ENCODE results near the gene OCRL. TPM values are rescaled to one million over a fixed set of nuclear protein-coding genes. Genes with fewer than 3 reads are reported as not detected.

The OCRL gene
- total RNA-seq, 1 experiment from 2014 or later: 53.7 TPM

- no peak for TF ChIP-seq SIN3A (IDR thresholded peaks at IDR 0.05; ENCODE audit: borderline replicate concordance, insufficient read depth, low read depth, low read length)
- no peak for TF ChIP-seq POLR2AphosphoS5 (IDR thresholded peaks at IDR 0.05; ENCODE audit: low read depth, low read length)
- TF ChIP-seq TCF7L2 (IDR thresholded peaks at IDR 0.05; ENCODE audit: low read depth, low read length): no peak
- TF ChIP-seq CTCF (IDR thresholded peaks at IDR 0.05): no peak
- TF ChIP-seq REST (IDR thresholded peaks at IDR 0.05; ENCODE audit: insufficient read depth in 1 of 2, low read depth in 2 of 2, low read length in 1 of 2): no peak
- in situ Hi-C loops (cut with HindIII; ENCODE audit: low pct_unique_long_range_greater_than_20kb, low sequenced_read_pairs): no loop called here
- ATAC-seq: no peak
- POLR2A ChIA-PET: no interaction called here
- intact Hi-C loops (cut with micrococcal nuclease; ENCODE audit: unreplicated experiment): no loop called here
- peaks cover 2% of the 10 kb centered on the region; the same call in 1 of the 2 replicates for H3K36me3 ChIP-seq (ENCODE audit: control insufficient read depth, insufficient read depth, low read length)
- H3K27ac ChIP-seq (ENCODE audit: low read length): no peak overlapping the region
- H3K4me3 ChIP-seq (ENCODE audit: low read depth in 2 of 2, low read length in 2 of 2): no peak overlapping the region
- BruUV-seq (replicated peaks): no TSS peak
- H3K9me3 ChIP-seq (ENCODE audit: control insufficient read depth, insufficient read depth, low read depth, low read length): no peaks in the 10 kb centered on the region
- CTCF ChIA-PET: no interaction called here
- no peaks in the 10 kb centered on the region for H3K4me1 ChIP-seq (ENCODE audit: control insufficient read depth, insufficient read depth, low read length)
- no peaks in the 10 kb centered on the region for H3K27me3 ChIP-seq (ENCODE audit: control insufficient read depth, insufficient read depth, low read length)
- DNase-seq (ENCODE audit: low read depth, low spot score): no peak
Measured at GRCh38 chrX:129596077-129596476, 56.0 kb downstream of the OCRL start.

- ChIA-PET CTCF (no interaction called here), POLR2A (no interaction called here)
- no peak for DNase-seq (ENCODE audit: low read depth, low spot score)
- no peaks in the 10 kb centered on the region for H3K36me3 ChIP-seq (ENCODE audit: control insufficient read depth, insufficient read depth, low read length)
- intact Hi-C loops (cut with micrococcal nuclease; ENCODE audit: unreplicated experiment): no loop called here
- no peak overlapping the region for H3K27ac ChIP-seq (ENCODE audit: low read length)
- no peaks in the 10 kb centered on the region for H3K9me3 ChIP-seq (ENCODE audit: control insufficient read depth, insufficient read depth, low read depth, low read length)
- no peaks in the 10 kb centered on the region for H3K4me1 ChIP-seq (ENCODE audit: control insufficient read depth, insufficient read depth, low read length)
- no peaks in the 10 kb centered on the region for H3K27me3 ChIP-seq (ENCODE audit: control insufficient read depth, insufficient read depth, low read length)
- TF ChIP-seq SIN3A (IDR thresholded peaks at IDR 0.05; ENCODE audit: borderline replicate concordance, insufficient read depth, low read depth, low read length) (no peak), REST (IDR thresholded peaks at IDR 0.05; ENCODE audit: insufficient read depth in 1 of 2, low read depth in 2 of 2, low read length in 1 of 2) (no peak), POLR2AphosphoS5 (IDR thresholded peaks at IDR 0.05; ENCODE audit: low read depth, low read length) (no peak), TCF7L2 (IDR thresholded peaks at IDR 0.05; ENCODE audit: low read depth, low read length) (no peak), CTCF (IDR thresholded peaks at IDR 0.05) (no peak)
- no peak for ATAC-seq
- in situ Hi-C loops (cut with HindIII; ENCODE audit: low pct_unique_long_range_greater_than_20kb, low sequenced_read_pairs): no loop called here
- H3K4me3 ChIP-seq (ENCODE audit: low read depth in 2 of 2, low read length in 2 of 2): no peak overlapping the region
- no TSS peak for BruUV-seq (replicated peaks)
Measured at GRCh38 chrX:129597905-129598304, 57.8 kb downstream of the OCRL start.

Measured in Panc1 (cell line).